IMR-90 (cell line): ENCODE measurements around the gene SNX2. TPM values are rescaled to one million over a fixed set of nuclear protein-coding genes. Genes with fewer than 3 reads are reported as not detected.

Experiments used
- ATAC-seq: fragments of 200-7000 bp; cut with Tn5 transposase; 2 replicates; pipeline ENCODE4 v1.9.1; 2020; ENCODE audit warnings: low read depth, mild to moderate bottlenecking, moderate library complexity
- BruUV-seq: library from RNA; stranded (reverse); fragments of 400-500 nt; replicated peaks from 2 replicates; lab custom pipeline; 2021; lab: Mats Ljungman, UMichigan
- CTCF ChIA-PET: fragments of 300-600 bp; formaldehyde crosslinking; extraction: SDS; loops from one replicate; lab custom pipeline; 2021; ENCODE audit warnings: antibody characterized with exemption; lab: Yijun Ruan, JAX
- POLR2A ChIA-PET: fragments of 300-600 bp; sonication (Branson Sonifier 250); formaldehyde crosslinking; loops from one replicate; lab custom pipeline; 2022; ENCODE audit warnings: antibody characterized with exemption; ENCODE audit not compliant: unreplicated experiment; lab: Charles Lee
- DNase-seq: peaks from one replicate; pipeline ENCODE4 v3.0.0; 2013
- H2AFZ ChIP-seq: replicated peaks from 2 replicates; pipeline ENCODE3; 2013; ENCODE audit warnings: low read length, mild to moderate bottlenecking; ENCODE audit not compliant: poor library complexity
- H2AK5ac ChIP-seq: 2 replicates; pipeline ENCODE4 v1.6.1; 2013; ENCODE audit warnings: low read depth, low read length, inconsistent platforms
- H2AK9ac ChIP-seq: replicated peaks from 2 replicates; pipeline ENCODE3; 2013; ENCODE audit warnings: mild to moderate bottlenecking, low read depth, low read length, moderate library complexity; ENCODE audit not compliant: poor library complexity
- H2BK120ac ChIP-seq: 2 replicates; pipeline ENCODE4 v1.6.1; 2013; ENCODE audit warnings: low read depth, low read length, inconsistent platforms
- H2BK15ac ChIP-seq: 3 replicates; pipeline ENCODE4 v1.6.1; 2013; ENCODE audit warnings: low read depth, low read length, inconsistent platforms
- H2BK20ac ChIP-seq: 2 replicates; pipeline ENCODE4 v1.6.1; 2013; ENCODE audit warnings: low read depth, mild to moderate bottlenecking, inconsistent platforms, low read length, moderate library complexity
- H2BK5ac ChIP-seq: 2 replicates; pipeline ENCODE4 v1.6.1; 2013; ENCODE audit warnings: mild to moderate bottlenecking, low read depth, low read length, inconsistent platforms; ENCODE audit not compliant: poor library complexity, severe bottlenecking
- H3K14ac ChIP-seq: replicated peaks from 2 replicates; pipeline ENCODE4 v1.6.1; 2013; ENCODE audit warnings: low read depth, low read length, inconsistent platforms
- H3K18ac ChIP-seq: 2 replicates; pipeline ENCODE4 v1.6.1; 2013; ENCODE audit warnings: low read depth, low read length, control low read depth
- H3K23ac ChIP-seq: 2 replicates; pipeline ENCODE4 v1.6.1; 2013; ENCODE audit warnings: low read depth, low read length, inconsistent platforms
- H3K27ac ChIP-seq: 2 replicates; pipeline ENCODE4 v1.5.1; 2013; ENCODE audit warnings: mild to moderate bottlenecking, control low read depth, low read length; ENCODE audit not compliant: insufficient read depth
- H3K27me3 ChIP-seq: 2 replicates; pipeline ENCODE4 v1.6.1; 2013; ENCODE audit warnings: low read length; ENCODE audit not compliant: control insufficient read depth, insufficient read depth
- H3K36me3 ChIP-seq: 2 replicates; pipeline ENCODE4 v1.6.1; 2013; ENCODE audit warnings: low read length, mixed read lengths; ENCODE audit not compliant: control insufficient read depth, insufficient read depth
- H3K4ac ChIP-seq: 2 replicates; pipeline ENCODE4 v1.6.1; 2013; ENCODE audit warnings: low read depth, low read length, inconsistent platforms
- H3K4me1 ChIP-seq: 2 replicates; pipeline ENCODE4 v1.6.1; 2013; ENCODE audit warnings: low read length, mixed read lengths; ENCODE audit not compliant: control insufficient read depth, insufficient read depth
- H3K4me2 ChIP-seq: 2 replicates; pipeline ENCODE4 v1.6.1; 2013; ENCODE audit warnings: low read depth, mild to moderate bottlenecking, control low read depth, low read length, moderate library complexity
- H3K4me3 ChIP-seq: 2 replicates; pipeline ENCODE4 v1.5.1; 2013; ENCODE audit warnings: low read depth, mild to moderate bottlenecking, control low read depth, low read length, moderate library complexity; ENCODE audit not compliant: insufficient read depth
- H3K56ac ChIP-seq: 2 replicates; pipeline ENCODE4 v1.6.1; 2013; ENCODE audit warnings: low read length, inconsistent platforms; ENCODE audit not compliant: insufficient read depth; ENCODE audit errors: extremely low read depth
- H3K79me1 ChIP-seq, 2 experiments: 2 replicates each; pipeline ENCODE4 v1.6.1; 2013; ENCODE audit warnings: low read length in 2 of 2, inconsistent platforms in 1 of 2, low read depth in 1 of 2
- H3K9ac ChIP-seq: 2 replicates; pipeline ENCODE4 v1.6.1; 2013; ENCODE audit warnings: low read depth, low read length, control low read depth
- H3K9me1 ChIP-seq: 2 replicates; pipeline ENCODE4 v1.6.1; 2013; ENCODE audit warnings: low read length, inconsistent platforms; ENCODE audit not compliant: insufficient read depth
- H3K9me3 ChIP-seq: 2 replicates; pipeline ENCODE4 v1.6.1; 2013; ENCODE audit warnings: low read length; ENCODE audit not compliant: control insufficient read depth, insufficient read depth
- H4K20me1 ChIP-seq: 2 replicates; pipeline ENCODE4 v1.6.1; 2013; ENCODE audit warnings: low read length, inconsistent platforms; ENCODE audit not compliant: insufficient read depth
- H4K5ac ChIP-seq: 2 replicates; pipeline ENCODE4 v1.6.1; 2013; ENCODE audit warnings: mild to moderate bottlenecking, low read depth, low read length, control low read depth
- H4K8ac ChIP-seq, 2 experiments: 2 replicates each; pipeline ENCODE4 v1.6.1; 2013; ENCODE audit warnings: low read depth in 2 of 2, low read length in 2 of 2, control low read depth in 1 of 2, inconsistent platforms in 1 of 2
- H4K91ac ChIP-seq: 2 replicates; pipeline ENCODE4 v1.6.1; 2013; ENCODE audit warnings: low read depth, low read length, inconsistent platforms; ENCODE audit not compliant: insufficient read depth
- FOS ChIP-seq: fragments of 150-350 bp; IDR thresholded peaks from 2 replicates; pipeline ENCODE4 v1.6.1; 2016; ENCODE audit warnings: low read depth, low read length
- MAFK ChIP-seq: IDR thresholded peaks from 2 replicates; pipeline ENCODE4 v1.6.1; 2012; ENCODE audit warnings: low read depth, low read length, improper control_type of control experiment
- MAZ ChIP-seq: IDR thresholded peaks from 2 replicates; pipeline ENCODE4 v1.6.1; 2012; ENCODE audit warnings: low read depth, mild to moderate bottlenecking, low read length, improper control_type of control experiment, moderate library complexity, borderline replicate concordance
- MXI1 ChIP-seq: IDR thresholded peaks from 2 replicates; pipeline ENCODE4 v1.6.1; 2012; ENCODE audit warnings: low read depth, mild to moderate bottlenecking, low read length, moderate library complexity, borderline replicate concordance
- NFE2L2 ChIP-seq: fragments of 150-350 bp; IDR thresholded peaks from 2 replicates; pipeline ENCODE4 v1.6.1; 2016; ENCODE audit warnings: low read depth, mild to moderate bottlenecking, low read length
- RCOR1 ChIP-seq: IDR thresholded peaks from 2 replicates; pipeline ENCODE4 v1.6.1; 2012; ENCODE audit warnings: mild to moderate bottlenecking, low read length, improper control_type of control experiment; ENCODE audit not compliant: insufficient replicate concordance
- whole genome bisulfite sequencing, 2 experiments: methylation state at CpG; one replicate each; pipeline versions ENCODE4 v1.1.5 to v1.1.7; 2013; ENCODE audit warnings: missing lambda C conversion rate in 2 of 2; ENCODE audit not compliant: insufficient read length in 1 of 2; ENCODE audit errors: extremely low coverage in 2 of 2; 5-methylcytosine and 5-hydroxymethylcytosine counted together
- dilution Hi-C: fragments of 300-500 bp; cut with HindIII; formaldehyde crosslinking; loops from one replicate; pipeline ENCODE4 v1.14.3; 2018; ENCODE audit warnings: low sequenced_read_pairs; ENCODE audit not compliant: unreplicated experiment
- in situ Hi-C: fragments of 300-500 bp; cut with MboI; formaldehyde crosslinking; loops from 3 replicates; pipeline ENCODE4 v1.14.3; 2019; ENCODE audit warnings: low sequenced_read_pairs, inconsistent platforms, mixed read lengths
- intact Hi-C: fragments of 100-400 bp; cut with micrococcal nuclease; formaldehyde crosslinking; loops from 2 replicates; pipeline ENCODE4 v1.10.0; 2022
- polyA plus RNA-seq, 3 experiments: library from polyadenylated mRNA; depleted of rRNA; stranded (reverse); fragments of >200 nt; gene quantifications; 2 replicates each; pipeline ENCODE4 v1.2.3, GENCODE V29; 2012; ENCODE audit warnings: low replicate concordance in 1 of 3
- total RNA-seq: library from RNA; depleted of rRNA; stranded (reverse); fragments of >200 nt; gene quantifications from 2 replicates; pipeline ENCODE4 v1.2.3, GENCODE V29; 2012
- TF ChIP-seq, protein P1 (sequence below): fragments of 150-350 bp; IDR thresholded peaks from 2 replicates; pipeline ENCODE4 v1.6.1; 2016; ENCODE audit warnings: low read depth, mild to moderate bottlenecking, low read length, moderate library complexity, borderline replicate concordance
- TF ChIP-seq, protein P2 (sequence below): fragments of 150-350 bp; IDR thresholded peaks from 2 replicates; pipeline ENCODE4 v1.6.1; 2017; ENCODE audit warnings: mild to moderate bottlenecking, antibody characterized with exemption, low read length, low read depth

SNX2 gene
- total and polyA plus RNA-seq, 2 of the 4 experiments (the other 2 are of a cell fraction), result 26.3 to 52.9 TPM

DNA sequence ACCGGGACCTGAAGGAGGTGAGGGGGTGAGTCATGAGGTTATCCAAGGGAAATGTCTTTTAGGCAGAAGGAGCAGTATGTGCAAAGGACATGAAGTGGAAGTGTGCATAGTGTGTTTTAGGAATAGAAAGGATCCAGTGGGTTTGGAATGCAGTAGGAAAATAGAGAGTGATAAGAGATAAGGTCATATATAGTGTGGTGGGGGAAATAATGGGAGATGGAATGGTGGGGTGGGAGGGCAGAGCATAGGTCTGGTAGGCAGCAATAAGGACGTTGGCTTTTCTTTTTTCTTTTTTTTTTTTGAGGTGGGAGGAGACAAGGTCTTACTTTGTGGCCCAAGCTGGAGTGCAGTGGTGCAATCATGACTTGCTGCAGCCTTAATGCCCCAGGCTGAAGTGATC lies 88.4 kb downstream of the SNX2 start:
- Histone ChIP-seq H3K4me2 (no peak overlapping the region), H2AK5ac (no peak overlapping the region), H3K4me1 (no peaks in the 10 kb centered on the region), H3K9ac (no peak overlapping the region), H4K5ac (no peak overlapping the region), H3K23ac (no peak overlapping the region), H4K8ac (no peak overlapping the region), H2AK9ac (no peak overlapping the region), H3K79me1 (peaks cover 24 to 38% of the 10 kb centered on the region in 2 experiments), H3K9me3 (no peaks in the 10 kb centered on the region), H2BK120ac (no peak overlapping the region), H3K27me3 (no peaks in the 10 kb centered on the region), H4K91ac (no peak overlapping the region), H3K4me3 (no peak overlapping the region), H2BK15ac (no peak overlapping the region), H2AFZ (no peak overlapping the region), H4K20me1 (no peaks in the 10 kb centered on the region), H3K9me1 (no peaks in the 10 kb centered on the region), H3K14ac (no peak overlapping the region), H3K18ac (no peak overlapping the region), H3K27ac (no peak overlapping the region), H2BK5ac (no peak overlapping the region), H3K36me3 (peaks cover 6% of the 10 kb centered on the region), H3K56ac (no peak overlapping the region), H3K4ac (no peak overlapping the region), H2BK20ac (no peak overlapping the region)
- dilution Hi-C loops, result no loop called here
- CTCF ChIA-PET, result no interaction called here
- no TSS peak for BruUV-seq
- TF ChIP-seq RCOR1, result no peak
- no peak for TF ChIP-seq MAFK
- TF ChIP-seq NFE2L2, result no peak
- TF ChIP-seq, protein P1, sequence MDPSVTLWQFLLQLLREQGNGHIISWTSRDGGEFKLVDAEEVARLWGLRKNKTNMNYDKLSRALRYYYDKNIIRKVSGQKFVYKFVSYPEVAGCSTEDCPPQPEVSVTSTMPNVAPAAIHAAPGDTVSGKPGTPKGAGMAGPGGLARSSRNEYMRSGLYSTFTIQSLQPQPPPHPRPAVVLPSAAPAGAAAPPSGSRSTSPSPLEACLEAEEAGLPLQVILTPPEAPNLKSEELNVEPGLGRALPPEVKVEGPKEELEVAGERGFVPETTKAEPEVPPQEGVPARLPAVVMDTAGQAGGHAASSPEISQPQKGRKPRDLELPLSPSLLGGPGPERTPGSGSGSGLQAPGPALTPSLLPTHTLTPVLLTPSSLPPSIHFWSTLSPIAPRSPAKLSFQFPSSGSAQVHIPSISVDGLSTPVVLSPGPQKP, result no peak
- TF ChIP-seq, protein P2, sequence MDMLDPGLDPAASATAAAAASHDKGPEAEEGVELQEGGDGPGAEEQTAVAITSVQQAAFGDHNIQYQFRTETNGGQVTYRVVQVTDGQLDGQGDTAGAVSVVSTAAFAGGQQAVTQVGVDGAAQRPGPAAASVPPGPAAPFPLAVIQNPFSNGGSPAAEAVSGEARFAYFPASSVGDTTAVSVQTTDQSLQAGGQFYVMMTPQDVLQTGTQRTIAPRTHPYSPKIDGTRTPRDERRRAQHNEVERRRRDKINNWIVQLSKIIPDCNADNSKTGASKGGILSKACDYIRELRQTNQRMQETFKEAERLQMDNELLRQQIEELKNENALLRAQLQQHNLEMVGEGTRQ, result no peak
- no peak for TF ChIP-seq MAZ
- no peak for TF ChIP-seq MXI1
- TF ChIP-seq FOS, result no peak
- intact Hi-C loops, result no loop called here
- in situ Hi-C loops, result no loop called here
- DNase-seq, result no peak
- no peak for ATAC-seq
- 100% methylated on average over 1 of the region's 2 CpGs; no CpG with 5 or more reads in 1 of the 2 experiments for WGBS, 2 experiments
- POLR2A ChIA-PET, result no interaction called here
